ENCODE results near the gene FARP2. TPM values are rescaled to one million over a fixed set of nuclear protein-coding genes. Genes with fewer than 3 reads are reported as not detected.

FARP2 gene
- total and polyA plus RNA-seq, 2 of the 13 experiments (the other 11 are each of a cell fraction or from before 2014, with no cell fraction given): 28.0 to 45.4 TPM

GRCh38 chr2:241314226-241315092, 41.6 kb upstream of the FARP2 start (continued):
- TF ChIP-seq E2F1 (CRISPR knock-in tag; IDR thresholded peaks at IDR 0.05): no peak
- TF ChIP-seq ZFYVE20 (CRISPR knock-in tag; IDR thresholded peaks at IDR 0.05; ENCODE audit: borderline replicate concordance, low read depth): 0 out of 2 replicates have a peak, but pooled peaks have one; percentile 57
- no peak for TF ChIP-seq PLRG1 (conservative IDR thresholded peaks at IDR 0.05)
- no peak; the same call in 1 of the 2 replicates for TF ChIP-seq ETV5 (CRISPR knock-in tag; IDR thresholded peaks at IDR 0.05; ENCODE audit: borderline replicate concordance)
- TF ChIP-seq TOPORS (CRISPR knock-in tag; IDR thresholded peaks at IDR 0.05): 0 out of 2 replicates have a peak, but pooled peaks have one; percentile 82
- peak; percentile 89; the same call in 1 of the 2 replicates for TF ChIP-seq ZNF777 (CRISPR knock-in tag; IDR thresholded peaks at IDR 0.05)
- TF ChIP-seq POLR2AphosphoS5 (IDR thresholded peaks at IDR 0.05; ENCODE audit: low read depth, low read length): peak; percentile 56
- TF ChIP-seq POGK (CRISPR knock-in tag; conservative IDR thresholded peaks at IDR 0.05): no peak
- no peak for TF ChIP-seq ZXDC (CRISPR knock-in tag; IDR thresholded peaks at IDR 0.05)
- 0 out of 2 replicates have a peak, but pooled peaks have one; percentile 73 for TF ChIP-seq EEA1 (CRISPR knock-in tag; IDR thresholded peaks at IDR 0.05; ENCODE audit: borderline replicate concordance)
- TF ChIP-seq TSC22D2 (CRISPR knock-in tag; IDR thresholded peaks at IDR 0.05; ENCODE audit: borderline replicate concordance): no peak; the same call in 1 of the 2 replicates
- TF ChIP-seq PPARG (CRISPR knock-in tag; conservative IDR thresholded peaks at IDR 0.05): no peak
- TF ChIP-seq PRDM10 (CRISPR knock-in tag; IDR thresholded peaks at IDR 0.05; ENCODE audit: low read depth): no peak; the same call in 1 of the 2 replicates
- TF ChIP-seq CREB3 (CRISPR knock-in tag; IDR thresholded peaks at IDR 0.05): no peak
- TF ChIP-seq MYPOP (CRISPR knock-in tag; IDR thresholded peaks at IDR 0.05): 0 out of 2 replicates have a peak, but pooled peaks have one; percentile 74

Measured in HepG2 (cell line).